ENCODE data around the gene EEIG2.
"Not testable (repeated sequence)": the region's sequence is repeated elsewhere in the genome, so short reads cannot be mapped to it uniquely, and the experiment has no call there.

DNA sequence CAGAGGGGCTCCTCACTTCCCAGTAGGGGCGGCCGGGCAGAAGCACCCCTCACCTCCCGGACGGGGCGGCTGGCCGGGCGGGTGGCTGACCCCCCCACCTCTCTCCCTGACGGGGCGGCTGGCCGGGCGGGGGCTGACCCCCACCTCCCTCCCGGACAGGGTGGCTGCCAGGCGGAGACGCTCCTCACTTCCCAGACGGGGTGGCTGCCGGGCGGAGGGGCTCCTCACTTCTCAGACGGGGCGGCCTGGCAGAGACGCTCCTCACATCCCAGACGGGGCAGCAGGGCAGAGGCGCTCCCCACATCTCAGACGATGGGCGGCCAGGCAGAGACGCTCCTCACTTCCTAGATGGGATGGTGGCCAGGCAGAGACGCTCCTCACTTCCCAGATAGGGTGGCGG, 23.9 kb upstream of the EEIG2 start:
- TF ChIP-seq, protein P1, sequence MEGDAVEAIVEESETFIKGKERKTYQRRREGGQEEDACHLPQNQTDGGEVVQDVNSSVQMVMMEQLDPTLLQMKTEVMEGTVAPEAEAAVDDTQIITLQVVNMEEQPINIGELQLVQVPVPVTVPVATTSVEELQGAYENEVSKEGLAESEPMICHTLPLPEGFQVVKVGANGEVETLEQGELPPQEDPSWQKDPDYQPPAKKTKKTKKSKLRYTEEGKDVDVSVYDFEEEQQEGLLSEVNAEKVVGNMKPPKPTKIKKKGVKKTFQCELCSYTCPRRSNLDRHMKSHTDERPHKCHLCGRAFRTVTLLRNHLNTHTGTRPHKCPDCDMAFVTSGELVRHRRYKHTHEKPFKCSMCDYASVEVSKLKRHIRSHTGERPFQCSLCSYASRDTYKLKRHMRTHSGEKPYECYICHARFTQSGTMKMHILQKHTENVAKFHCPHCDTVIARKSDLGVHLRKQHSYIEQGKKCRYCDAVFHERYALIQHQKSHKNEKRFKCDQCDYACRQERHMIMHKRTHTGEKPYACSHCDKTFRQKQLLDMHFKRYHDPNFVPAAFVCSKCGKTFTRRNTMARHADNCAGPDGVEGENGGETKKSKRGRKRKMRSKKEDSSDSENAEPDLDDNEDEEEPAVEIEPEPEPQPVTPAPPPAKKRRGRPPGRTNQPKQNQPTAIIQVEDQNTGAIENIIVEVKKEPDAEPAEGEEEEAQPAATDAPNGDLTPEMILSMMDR (IDR thresholded peaks at IDR 0.05; ENCODE audit: extremely low read depth in 1 of 2, insufficient read depth in 1 of 2, low read depth in 1 of 2, low read length in 2 of 2): not testable (repeated sequence)
- TF ChIP-seq JUN (IDR thresholded peaks at IDR 0.05; ENCODE audit: borderline replicate concordance, insufficient read depth, insufficient read length, low read depth); MAX (IDR thresholded peaks at IDR 0.05; ENCODE audit: insufficient read depth, insufficient read length): not testable (repeated sequence)

Data from endothelial cell of umbilical vein (primary cell).